ENCODE data around the gene AURKAIP1.
"Not testable (repeated sequence)": the region's sequence is repeated elsewhere in the genome, so short reads cannot be mapped to it uniquely, and the experiment has no call there.

The AURKAIP1 gene

DNA sequence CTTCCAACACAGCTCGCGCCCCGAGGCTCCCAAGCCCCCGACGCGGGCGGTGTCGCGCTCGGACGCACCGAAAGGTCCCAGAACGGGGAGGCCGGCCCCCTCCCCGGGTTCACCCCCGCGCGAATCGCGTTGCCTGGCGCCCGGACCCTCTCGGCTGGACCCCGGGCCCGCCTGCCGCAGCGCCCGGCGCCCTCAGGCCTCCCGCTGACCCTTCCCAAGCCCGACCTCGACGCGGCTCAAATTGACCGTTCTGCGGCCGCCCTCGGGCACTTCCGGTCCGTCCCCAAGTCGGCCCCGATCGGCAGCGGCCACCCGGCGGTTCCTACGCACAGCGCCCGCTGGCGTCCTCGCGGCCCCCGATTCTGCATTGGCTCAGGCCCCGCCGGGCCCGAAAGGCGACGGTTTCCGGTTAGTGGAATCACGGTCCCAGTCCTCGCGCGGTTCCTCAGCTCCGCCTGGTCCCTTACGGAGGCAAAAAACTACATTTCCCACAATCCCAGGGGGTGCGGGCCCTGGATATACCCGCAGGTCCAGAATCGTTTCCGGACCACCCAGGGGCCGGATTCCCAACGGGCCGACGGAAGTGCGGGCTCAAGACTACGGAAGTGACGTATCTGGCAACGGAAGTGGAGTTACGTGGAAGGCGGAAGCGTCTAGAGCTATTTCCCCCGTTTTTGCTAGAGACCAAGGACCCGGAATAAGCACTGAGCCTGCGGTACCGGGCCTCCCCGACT, at the start of gene AURKAIP1:
AURKAIP1 (minus strand) TSS at position 279 of the 734 bp plus-strand sequence. CDS start 451 bp downstream, outside the sequence.
- peak; percentile 91 to 98 (median 92) for DNase-seq (ENCODE audit: low read depth in 2 of 3, low spot score in 1 of 3)

DNA sequence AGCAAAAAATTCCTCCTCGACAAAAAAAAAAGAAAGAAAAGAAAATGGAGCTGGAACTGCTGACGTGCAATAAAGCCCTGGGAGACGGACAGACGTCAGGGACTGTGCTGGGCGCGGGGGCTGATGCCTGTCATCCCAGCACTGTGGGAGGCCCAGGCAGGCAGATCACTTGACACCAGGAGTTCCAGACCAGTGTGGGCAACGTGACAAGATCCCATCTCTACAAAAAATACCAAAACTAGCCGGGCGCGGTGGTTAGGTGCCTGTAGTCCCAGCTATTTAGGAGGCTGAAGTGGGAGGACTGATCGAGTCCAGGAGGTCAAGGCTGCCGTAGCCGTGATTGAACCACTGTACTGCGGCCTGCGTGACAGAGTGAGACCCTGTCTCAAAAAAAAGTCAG, 49.7 kb upstream of the AURKAIP1 start:
- no peak for DNase-seq (ENCODE audit: low read depth in 2 of 3, low spot score in 1 of 3)

DNA sequence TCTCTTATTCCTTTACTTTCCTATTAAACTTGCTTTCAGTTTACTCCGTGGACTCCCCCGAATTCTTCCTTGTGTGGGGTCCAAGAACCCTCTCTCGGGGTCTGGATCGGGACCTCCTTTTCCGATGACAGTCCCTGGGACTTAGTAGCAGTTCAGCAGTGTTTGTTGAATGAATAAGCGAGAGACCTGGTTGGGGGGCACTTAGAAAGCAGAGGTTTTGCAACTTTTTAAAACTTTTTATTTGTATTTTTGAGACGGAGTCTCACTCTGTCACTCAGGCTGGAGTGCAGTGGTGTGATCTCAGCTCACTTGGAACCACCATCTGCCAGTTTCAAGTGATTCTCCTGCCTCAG, 48.2 kb upstream of the AURKAIP1 start:
- no peak for DNase-seq (ENCODE audit: low read depth in 2 of 3, low spot score in 1 of 3)

DNA sequence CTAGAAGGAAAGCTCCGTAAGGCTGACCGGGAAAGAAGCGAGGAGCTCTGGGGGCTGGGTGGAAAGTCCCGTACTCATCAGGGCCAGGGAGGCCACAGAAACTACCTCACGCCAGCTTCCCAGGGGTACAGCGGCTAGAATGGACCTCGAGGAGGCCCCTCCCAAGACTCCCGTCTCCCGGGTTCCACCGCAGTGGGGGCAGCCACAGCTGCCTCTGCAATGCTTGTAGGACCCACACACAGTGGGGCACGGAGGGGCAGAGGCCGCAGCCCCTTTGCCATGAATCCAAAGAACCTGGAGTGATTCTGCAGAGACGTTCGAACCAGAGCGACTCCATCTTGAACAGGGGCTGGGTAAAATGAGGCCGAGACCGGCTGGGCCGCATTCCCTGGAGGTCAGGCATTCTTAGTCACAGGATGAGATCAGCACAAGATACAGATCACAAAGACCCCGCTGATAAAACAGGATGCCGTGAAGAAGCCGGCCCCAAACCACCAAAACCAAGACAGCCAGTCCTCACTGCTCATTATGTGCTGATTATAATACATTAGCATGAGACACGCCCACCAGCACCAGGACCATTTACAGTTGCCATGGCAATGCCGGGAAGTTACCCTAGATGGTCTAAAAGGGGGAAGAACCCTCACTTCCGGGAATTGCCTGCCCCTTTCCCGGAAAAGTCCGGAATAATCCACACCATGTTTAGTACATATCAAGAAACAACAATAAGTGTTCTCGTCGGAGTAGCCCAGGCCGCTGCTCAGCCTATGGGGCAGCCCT, 47.6 kb upstream of the AURKAIP1 start:
- DNase-seq (ENCODE audit: low read depth in 2 of 3, low spot score in 1 of 3), result no peak

DNA sequence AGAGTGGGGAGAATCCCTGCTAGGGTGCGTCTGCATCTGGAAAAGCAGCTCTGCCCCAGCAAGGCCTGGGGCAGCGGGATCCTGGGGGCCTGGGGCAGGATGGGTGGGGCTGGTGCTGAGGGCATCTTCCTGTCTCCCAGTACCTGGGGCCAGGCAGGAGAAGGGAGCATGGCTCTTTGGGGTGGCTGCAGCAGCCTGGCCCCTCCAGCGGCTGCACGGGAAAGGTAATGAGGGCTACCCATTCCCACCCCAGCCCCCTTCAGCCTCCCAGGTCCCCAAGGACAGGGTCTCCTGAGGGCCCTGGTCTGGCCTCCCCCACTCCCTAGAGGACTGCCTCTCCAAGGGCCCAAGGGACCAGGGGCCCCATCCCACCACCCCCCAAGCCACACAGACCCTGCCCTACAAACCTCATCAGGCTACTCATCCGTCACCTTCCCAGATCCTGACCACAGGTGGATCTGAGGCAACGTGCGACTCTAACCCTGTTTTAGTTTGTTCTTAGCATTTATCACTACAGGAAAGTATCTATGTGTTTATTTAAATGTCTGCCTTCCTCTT, 47.0 kb upstream of the AURKAIP1 start:
- DNase-seq (ENCODE audit: low read depth in 2 of 3, low spot score in 1 of 3), result no peak

DNA sequence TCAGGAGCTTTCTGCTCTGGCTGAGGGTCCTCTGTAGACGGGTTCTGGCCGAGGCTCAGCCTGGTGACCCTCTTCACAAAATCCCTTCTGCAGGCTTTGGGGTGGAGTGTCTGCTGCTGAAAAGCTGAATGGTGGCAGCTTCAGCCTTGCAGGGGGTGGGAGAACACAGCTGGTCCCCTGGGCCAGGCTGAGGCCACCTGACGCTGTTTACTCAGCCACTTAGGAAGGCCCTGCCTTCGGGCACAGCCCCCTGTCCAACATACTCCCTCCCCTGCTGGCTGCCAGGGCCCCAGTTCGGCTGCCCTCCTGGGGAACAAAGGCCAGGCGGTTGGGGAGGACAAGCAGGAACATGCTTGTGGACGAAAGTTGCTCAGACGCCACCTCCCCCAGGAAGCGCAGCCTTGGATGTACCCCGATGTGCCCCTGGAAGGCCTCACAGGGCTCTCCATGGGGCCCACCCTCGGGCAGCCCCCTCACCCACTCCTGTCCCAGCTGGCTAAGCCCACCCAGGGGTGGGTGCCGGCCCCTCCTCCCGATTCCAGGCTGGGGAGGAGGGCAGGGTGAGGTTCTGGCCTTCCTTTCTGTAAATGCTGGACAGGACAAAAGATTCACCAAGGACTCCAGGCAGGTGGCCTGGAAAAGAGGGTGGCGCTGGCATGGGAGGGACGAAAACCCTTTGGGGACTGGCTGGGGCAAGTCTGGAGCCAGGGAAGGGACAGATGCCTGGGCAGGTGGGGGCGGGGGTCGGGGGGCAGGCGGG, 46.3 kb upstream of the AURKAIP1 start, which contains the start of gene ANKRD65:
ANKRD65 (minus strand) TSS at position 130 of the 760 bp plus-strand sequence. CDS start 271 bp downstream, outside the sequence.
- no peak for DNase-seq (ENCODE audit: low read depth in 2 of 3, low spot score in 1 of 3)

DNA sequence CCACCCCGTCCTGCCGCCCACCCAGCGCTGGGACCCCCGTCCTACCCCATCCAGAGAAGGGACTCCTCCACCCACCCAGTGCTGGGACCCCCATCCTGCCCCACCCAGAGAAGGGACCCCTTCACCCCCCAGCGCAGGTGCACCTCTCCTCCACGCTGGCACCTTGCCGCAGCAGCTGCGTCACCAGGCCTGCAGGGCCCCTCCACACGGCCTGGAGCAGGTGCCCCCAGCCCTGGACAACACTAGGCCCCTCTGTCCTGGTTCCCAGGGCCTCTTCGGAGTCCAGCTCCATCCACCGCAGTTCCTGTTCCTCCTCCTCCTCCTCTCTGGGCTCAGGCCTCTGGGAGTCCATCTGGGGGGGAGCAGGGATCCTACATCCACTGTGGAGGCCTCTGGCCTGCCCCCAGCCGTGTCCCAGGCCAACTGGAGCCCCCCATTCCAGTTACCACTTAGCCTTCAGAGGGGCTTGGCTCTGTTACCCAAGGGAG, 45.7 kb upstream of the AURKAIP1 start:
- DNase-seq (ENCODE audit: low read depth in 2 of 3, low spot score in 1 of 3), result no peak

DNA sequence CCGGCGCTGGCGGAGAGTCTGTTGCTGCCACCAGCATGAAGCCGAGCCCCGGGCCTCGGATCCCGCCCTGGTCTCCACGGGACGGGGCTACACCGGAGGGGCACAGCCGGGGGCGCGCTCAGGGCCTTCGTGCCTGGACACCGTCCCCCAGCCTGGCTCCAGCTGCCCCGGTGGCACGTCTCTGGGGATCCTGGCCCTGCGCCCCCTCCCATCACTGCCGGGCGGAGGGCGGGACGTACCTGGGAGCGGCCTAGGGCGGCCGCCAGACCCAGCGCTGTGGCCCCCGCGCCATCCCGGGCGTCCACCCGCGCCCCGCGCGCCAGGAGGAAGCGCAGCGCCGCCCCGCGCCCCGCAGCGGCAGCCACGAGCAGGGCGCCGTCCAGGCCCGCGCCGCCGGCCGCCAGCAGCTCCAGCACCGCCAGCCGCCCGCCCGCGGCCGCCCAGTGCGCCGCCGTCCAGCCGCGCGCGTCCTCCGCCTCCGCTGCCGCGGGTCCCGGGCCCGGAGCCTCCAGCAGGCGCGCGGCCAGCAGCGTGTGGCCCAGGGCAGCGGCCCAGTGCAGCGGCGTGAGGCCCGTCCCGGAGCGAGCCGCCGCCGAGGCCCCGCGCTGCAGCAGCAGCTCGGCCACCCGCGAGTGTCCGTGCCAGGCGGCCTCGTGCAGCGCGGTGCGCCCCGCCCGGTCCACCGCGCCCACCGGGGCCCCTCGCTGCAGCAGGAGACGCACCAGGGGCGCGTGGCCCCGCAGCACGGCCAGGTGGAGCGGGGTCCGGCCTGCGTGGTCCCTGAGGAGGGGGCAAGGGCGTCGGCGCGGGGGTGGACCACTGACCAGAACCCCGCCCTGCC, 45.0 kb upstream of the AURKAIP1 start:
- DNase-seq (ENCODE audit: low read depth in 2 of 3, low spot score in 1 of 3), result no peak

DNA sequence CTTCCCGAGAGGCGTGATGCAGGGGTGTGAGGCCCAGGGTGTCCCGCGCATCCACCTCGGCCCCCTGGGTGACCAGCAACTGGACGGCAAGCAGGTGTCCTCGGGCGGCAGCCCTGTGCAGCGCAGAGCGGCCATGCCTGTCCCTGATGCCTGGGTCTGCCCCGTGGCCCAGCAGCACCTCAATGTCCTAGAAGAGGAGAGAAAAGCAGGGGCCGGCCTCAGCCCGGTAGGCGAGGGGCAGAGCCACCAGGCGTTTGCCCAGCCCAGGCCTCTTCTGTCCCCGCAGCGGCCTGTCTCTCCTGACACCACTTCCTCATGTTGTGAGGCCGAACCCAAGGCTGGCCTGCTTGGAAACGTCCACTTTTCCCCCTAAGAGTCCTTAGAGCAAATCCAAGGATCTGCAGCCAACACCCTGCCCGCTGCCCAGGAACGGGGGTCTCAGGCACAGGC, 44.4 kb upstream of the AURKAIP1 start:
- DNase-seq (ENCODE audit: low read depth in 2 of 3, low spot score in 1 of 3), result no peak

DNA sequence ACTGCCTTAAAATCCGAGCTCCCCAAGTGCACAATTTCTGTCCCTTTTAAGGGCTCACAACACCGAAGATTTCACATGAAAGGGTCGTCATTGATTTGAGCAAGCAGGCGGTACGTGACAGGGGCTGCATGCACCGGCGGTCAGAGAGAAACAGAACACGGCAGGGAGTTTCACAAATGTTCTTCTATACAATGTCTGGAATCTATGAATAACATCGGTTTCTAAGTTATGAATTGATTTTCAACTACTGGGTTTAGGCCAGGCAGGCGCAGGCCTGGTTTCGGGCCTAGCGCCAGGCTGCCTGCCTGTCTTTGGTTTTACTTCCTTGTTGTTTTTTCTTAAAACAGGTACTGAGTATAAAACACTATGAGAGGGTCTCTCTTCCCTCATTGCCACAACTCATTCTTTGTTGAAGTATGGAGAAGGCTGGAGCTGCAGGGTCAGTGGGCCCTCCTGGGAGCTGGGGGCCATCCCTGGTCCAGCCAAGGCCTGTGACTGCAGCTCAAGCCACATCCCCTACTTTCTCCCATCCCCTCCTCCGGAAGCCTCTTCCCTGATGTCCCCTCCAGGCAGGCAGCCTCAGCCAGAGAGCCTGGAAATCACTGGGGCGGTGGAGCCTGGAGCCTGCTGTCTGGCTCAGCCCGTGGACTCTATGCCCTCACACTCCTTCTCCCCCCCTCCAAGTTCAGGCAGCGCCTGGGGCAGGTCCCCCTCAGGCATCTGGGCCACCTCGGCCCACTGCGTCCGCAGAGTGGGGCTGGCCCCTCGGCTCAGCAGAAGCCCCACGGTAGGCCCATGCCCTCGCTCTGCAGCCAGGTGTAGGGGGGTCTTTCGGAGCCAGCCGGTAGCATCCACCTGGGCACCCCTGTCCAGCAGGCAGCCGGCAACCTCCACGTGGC, 43.7 kb upstream of the AURKAIP1 start:
- no peak for DNase-seq (ENCODE audit: low read depth in 2 of 3, low spot score in 1 of 3)

DNA sequence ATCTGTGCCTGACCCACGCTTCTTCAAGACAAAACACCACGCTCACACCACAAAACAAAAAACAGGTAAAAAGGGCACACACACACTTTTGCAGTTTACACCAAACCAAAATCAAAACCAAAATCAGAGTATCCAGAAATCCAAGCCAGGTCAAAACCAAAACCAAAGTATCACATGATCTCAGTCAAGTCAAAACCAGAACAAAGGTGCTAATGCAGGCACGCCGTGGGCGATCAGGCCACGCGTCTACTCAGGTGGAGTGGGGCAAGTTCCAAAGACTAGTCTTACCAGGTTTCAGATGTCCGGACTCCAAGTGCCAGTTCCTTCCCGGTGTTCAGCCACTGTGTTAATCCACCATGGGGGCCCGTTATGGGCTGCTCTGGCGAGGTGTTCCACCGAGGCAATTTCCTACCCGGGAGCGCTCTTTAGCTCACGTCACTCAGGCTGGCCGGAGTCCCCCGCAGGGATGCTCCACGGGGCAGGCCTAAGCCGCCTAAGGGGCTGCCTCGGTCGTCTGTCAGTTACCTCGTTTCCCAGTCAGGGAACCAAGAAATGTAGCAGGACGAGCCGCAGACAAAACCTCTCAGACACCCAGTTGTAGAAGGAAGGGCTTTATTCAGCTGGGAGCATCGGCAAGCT, 42.9 kb upstream of the AURKAIP1 start:
- DNase-seq (ENCODE audit: low read depth in 2 of 3, low spot score in 1 of 3), result not testable (repeated sequence)

DNA sequence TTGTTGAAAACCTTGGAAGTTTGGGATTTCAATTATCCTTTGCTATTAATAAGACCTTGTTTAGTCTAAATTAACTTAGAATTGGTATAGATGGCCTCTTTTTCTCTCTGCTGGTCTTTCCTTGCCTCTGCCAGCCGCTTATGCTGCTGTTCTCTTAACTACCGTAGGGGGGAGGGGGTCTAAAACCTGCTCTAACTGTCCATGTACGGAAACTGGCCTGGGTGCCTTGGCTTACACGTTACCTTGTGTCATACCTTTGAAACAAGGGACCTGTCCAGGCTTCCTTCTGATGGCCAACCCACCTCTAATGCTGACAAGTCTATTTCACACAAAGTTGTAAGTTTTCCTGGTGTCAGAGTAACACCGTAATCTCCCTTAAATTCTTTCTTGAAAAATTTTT, 42.4 kb upstream of the AURKAIP1 start:
- DNase-seq (ENCODE audit: low read depth in 2 of 3, low spot score in 1 of 3), result not testable (repeated sequence)

DNA sequence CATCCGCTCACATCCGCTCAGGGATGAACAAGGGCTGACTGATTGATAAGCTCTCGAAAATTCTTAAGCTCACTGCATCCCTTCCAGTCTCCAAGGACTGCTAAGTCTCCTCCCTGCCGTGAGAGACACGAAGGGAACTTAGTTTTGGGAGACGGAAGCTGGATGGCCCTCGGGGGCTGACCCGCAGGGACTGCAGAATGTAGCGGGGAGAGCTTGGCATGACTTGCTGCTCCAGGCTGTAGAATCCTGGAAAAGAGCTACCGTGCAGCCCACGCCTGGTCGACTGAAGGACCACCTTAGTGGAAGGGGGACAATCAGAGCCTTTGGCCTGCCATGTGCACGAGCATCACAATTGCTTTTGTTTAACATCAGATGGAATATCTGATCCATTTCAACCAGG, 40.7 kb upstream of the AURKAIP1 start:
- no peak for DNase-seq (ENCODE audit: low read depth in 2 of 3, low spot score in 1 of 3)

DNA sequence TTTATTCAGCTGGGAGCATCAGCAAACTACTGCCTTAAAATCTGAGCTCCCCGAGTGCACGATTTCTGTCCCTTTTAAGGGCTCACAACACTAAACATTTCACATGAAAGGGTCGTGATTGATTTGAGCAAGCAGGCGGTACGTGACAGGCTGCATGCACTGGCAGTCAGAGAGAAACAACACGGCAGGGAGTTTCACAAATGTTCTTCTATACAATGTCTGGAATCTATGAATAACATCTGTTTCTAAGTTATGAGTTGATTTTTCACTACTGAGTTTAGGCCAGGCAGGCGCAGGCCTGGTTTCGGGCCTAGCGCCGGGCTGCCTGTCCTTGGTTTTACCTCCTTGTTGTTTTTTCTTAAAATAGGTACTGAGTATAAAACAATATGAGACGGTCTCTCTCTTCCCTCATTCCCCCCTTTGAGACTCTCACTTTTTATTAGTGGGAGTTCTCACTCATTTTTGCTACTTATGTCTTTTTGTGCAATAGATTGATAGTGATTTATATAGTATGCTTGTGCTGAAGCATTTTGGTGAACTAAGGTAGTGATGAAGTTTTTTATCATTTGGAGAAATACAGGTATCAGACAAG, 37.4 kb upstream of the AURKAIP1 start:
- DNase-seq (ENCODE audit: low read depth in 2 of 3, low spot score in 1 of 3), result not testable (repeated sequence)

DNA sequence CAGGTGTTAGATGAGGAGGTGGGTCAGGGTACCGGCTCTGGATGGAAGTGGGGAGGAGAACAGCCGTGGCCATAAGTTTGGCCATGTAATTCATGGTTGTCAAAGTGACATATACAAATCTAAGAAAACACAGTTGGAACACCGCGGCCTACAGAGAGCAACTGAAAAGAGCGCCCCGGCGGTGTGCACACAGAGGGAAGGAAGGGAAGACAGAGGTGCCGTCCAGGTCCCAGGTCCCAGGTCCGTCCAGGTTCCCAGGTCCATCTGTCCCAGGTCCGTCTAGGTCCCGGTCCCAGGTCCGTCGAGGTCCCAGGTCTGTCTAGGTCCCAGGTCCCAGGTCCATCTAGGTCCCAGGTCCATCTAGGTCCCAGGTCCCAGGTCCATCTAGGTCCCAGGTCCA, 36.6 kb upstream of the AURKAIP1 start:
- no peak for DNase-seq (ENCODE audit: low read depth in 2 of 3, low spot score in 1 of 3)

DNA sequence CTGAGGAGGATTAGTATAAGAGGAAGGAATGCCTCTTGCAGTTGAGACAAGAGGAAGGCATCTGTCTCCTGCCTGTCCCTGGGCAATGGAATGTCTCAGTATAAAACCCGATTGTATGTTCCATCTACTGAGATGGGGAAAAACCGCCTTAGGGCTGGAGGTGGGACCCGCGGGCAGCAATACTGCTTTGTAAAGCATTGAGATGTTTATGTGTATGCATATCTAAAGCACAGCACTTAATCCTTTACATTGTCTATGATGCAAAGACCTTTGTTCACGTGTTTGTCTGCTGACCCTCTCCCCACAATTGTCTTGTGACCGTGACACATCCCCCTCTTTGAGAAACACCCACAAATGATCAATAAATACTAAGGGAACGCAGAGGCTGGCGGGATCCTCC, 35.2 kb upstream of the AURKAIP1 start:
- not testable (repeated sequence) for DNase-seq (ENCODE audit: low read depth in 2 of 3, low spot score in 1 of 3)

DNA sequence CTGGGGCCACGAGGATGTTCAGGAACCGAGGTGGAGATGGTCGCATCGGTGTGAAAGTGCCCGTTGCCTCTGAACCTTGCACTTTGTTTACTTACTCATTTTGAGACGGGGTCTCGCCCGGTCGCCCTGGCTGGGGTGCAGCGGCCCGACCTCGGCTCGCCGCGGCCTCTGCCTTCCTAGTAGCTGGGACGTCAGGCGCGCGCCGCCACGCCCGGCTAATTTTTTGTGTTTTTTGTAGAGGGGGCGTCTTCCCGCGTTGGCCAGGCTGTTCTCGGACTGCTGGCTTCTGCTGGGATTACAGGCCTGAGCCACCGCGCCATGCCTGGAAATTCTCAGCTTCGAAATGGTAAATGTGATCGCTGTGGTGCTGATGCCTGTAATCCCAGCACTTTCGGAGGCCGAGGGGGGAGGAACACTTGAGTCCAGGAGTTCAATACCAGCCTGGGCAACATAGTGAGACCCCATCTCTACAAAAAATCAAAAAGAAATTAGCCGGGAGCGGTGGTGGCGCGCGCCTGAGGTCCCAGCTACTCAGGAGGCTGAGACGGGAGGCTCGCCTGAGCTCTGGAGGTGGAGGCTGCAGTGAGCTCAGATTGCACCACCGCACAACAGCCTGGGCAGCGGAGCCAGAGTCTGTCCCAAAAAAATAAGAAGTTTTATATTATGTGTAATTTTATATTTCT, 32.8 kb upstream of the AURKAIP1 start:
- no peak for DNase-seq (ENCODE audit: low read depth in 2 of 3, low spot score in 1 of 3)

All from stimulated activated CD4-positive, alpha-beta T cell treated with anti-CD3 and anti-CD28 coated beads, Interleukin-12 subunit alpha, Interleukin-12 subunit beta, amount 100 ng/mL, for 48 hours (primary cell).